22Rv1 (cell line): ENCODE data around the gene COX11.

Experiments used
- H3K27ac ChIP-seq: fragments of 450-650 bp; 2 replicates; pipeline ENCODE4 v1.5.1; 2017
- CTCF ChIP-seq: fragments of 450-650 bp; IDR thresholded peaks from 2 replicates; pipeline ENCODE4 v1.5.1; 2017; ENCODE audit warnings: mild to moderate bottlenecking
- ZFX ChIP-seq: fragments of 450-650 bp; IDR thresholded peaks from 2 replicates; pipeline ENCODE4 v1.6.1; 2017; ENCODE audit warnings: antibody characterized with exemption, borderline replicate concordance

The COX11 gene

GRCh38 chr17:54977744-54978143 is 9.3 kb upstream of the COX11 start:
- TF ChIP-seq ZFX (no peak), CTCF (no peak)
- H3K27ac ChIP-seq: no peak overlapping the region

- no peak overlapping the region for H3K27ac ChIP-seq
- TF ChIP-seq CTCF (no peak), ZFX (no peak)
These were observed 7.9 kb upstream of the COX11 start for GRCh38 chr17:54976316-54976715.

GRCh38 chr17:54974759-54975158 is 6.3 kb upstream of the COX11 start:
- no peak for TF ChIP-seq ZFX
- no peak for TF ChIP-seq CTCF
- H3K27ac ChIP-seq: no peak overlapping the region

GRCh38 chr17:54972406-54973138 is 4.1 kb upstream of the COX11 start:
- TF ChIP-seq ZFX (no peak), CTCF (no peak)
- no peak overlapping the region for H3K27ac ChIP-seq

GRCh38 chr17:54971901-54972300 is 3.4 kb upstream of the COX11 start:
- H3K27ac ChIP-seq: no peak overlapping the region
- TF ChIP-seq CTCF (no peak), ZFX (no peak)

- no peak for TF ChIP-seq CTCF
- no peak for TF ChIP-seq ZFX
- H3K27ac ChIP-seq: no peak overlapping the region
These were observed 2.7 kb upstream of the COX11 start for GRCh38 chr17:54971147-54971546.

GRCh38 chr17:54969658-54970572 is 1.5 kb upstream of the COX11 start:
- peak overlapping the region; percentile 75 for H3K27ac ChIP-seq
- no peak for TF ChIP-seq CTCF
- no peak for TF ChIP-seq ZFX
